Embryonic facial prominence (tissue), 1 donor: ENCODE measurements around the gene RBSN.
A peak's percentile ranks its signal among the peaks of the same experiment; 100 is the strongest.

Experiments
- DNase-seq: peaks from one replicate; pipeline ENCODE4 v3.0.0-alpha.2; 2016; ENCODE audit errors: extremely low spot score

The RBSN gene

GRCh38 chr3:15099364-15100098 is 583 bp upstream of the RBSN start:
- DNase-seq, result no peak

- no peak for DNase-seq
These were observed 1.1 kb downstream of the RBSN start for GRCh38 chr3:15097891-15098290.

- DNase-seq, result no peak
These were observed 2.9 kb downstream of the RBSN start for GRCh38 chr3:15096046-15096445.

DNA sequence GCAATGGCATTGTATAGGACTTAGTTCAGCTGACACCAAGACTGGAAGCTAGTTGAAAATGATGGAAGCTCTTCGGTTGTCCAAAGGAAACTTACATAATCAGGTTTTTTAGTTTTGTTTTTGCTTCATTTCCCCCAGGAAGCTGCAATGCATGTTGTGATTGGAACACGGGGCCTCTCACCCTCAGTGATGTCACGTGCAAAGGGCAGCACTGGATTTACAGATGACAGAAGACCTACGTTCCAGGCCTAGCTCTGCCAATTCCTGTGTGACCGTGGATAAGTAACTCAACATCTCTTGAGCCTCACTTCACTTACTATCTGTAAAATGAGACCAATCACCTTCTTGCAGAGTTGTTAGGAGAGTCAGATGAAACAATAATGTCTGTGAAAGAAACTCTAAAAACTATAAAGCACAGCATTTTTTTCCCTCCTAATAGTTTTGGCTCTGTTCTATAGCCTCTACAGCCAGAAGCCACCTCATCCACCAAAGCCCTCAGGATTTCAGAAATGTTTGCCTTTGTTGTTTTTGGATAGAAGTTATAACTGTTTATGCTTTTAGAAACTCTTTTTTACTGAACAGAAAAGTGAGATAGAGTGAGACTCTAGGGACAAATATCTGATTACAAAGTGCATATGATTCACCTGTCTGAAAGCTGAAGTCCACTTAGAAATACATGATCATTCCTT is 4.6 kb downstream of the RBSN start:
- DNase-seq, result no peak

- no peak for DNase-seq
These were observed 6.3 kb downstream of the RBSN start for GRCh38 chr3:15092686-15093085.

- no peak for DNase-seq
These were observed 7.4 kb downstream of the RBSN start for GRCh38 chr3:15091575-15091974.

GRCh38 chr3:15089201-15089600 is 9.7 kb downstream of the RBSN start:
- no peak for DNase-seq

- no peak for DNase-seq
These were observed 12.2 kb downstream of the RBSN start for GRCh38 chr3:15086699-15087098.

- no peak for DNase-seq
These were observed 12.7 kb downstream of the RBSN start for GRCh38 chr3:15086263-15086662.

DNA sequence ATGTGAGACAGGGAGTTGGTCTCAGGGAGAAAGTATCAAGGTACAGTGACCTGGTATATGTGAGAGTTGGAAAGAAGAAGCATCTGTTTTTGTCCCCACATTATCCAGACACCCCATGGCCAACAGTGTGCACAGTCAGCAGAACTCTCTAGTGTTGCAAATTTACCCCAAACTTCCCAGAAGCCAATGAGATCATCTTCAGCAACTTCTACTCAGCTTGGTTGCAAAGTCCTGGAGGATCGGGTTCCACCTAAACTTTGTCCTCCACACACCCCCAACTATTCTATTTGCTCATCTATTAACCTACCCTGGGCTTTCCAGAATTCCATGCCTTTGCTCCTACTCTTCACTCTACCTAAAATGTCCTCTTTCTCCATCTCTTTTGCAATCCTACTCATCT is 15.7 kb downstream of the RBSN start:
- DNase-seq, result no peak

GRCh38 chr3:15081960-15082664 is 16.8 kb downstream of the RBSN start:
- no peak for DNase-seq

DNA sequence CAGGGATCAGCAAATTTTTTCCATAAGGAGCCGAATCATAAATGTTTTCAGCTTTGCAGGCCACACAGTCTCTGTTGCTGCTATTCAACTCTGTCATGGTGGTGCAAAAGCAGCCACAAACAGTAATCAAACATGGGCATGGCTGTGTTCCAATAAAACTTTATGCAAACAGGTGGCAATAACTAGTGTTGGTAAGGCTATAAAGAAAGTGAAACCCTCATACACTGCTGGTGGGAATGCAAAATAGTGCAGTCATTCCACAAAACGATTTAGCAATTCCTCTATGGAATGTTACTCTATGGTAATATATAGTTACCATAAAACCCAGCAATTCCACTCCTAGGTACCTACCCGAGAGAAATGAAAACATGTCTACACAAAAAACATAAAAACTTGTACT is 19.9 kb downstream of the RBSN start:
- no peak for DNase-seq

- no peak for DNase-seq
These were observed 24.4 kb downstream of the RBSN start for GRCh38 chr3:15074500-15074899.

GRCh38 chr3:15071699-15072098 is 27.2 kb downstream of the RBSN start:
- DNase-seq, result no peak

DNA sequence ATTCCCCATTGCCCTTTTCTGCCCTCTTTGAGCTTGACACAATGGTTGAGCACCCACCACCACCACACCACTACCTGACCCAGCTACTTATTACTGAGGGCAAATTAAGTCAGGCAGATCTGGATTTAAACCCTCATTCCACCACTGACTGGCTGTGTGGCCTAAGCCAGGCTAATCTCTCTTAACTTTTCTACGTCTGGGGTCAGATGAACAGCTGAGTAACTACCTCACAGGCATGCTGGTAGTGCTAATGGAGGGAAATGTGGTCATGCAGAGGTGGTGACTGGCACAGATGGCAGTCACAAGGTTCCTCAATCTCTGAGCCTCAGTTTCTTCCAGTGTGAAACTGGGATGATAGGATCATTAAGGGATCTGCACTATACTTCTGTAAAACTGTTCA is 29.5 kb downstream of the RBSN start:
- DNase-seq, result no peak

DNA sequence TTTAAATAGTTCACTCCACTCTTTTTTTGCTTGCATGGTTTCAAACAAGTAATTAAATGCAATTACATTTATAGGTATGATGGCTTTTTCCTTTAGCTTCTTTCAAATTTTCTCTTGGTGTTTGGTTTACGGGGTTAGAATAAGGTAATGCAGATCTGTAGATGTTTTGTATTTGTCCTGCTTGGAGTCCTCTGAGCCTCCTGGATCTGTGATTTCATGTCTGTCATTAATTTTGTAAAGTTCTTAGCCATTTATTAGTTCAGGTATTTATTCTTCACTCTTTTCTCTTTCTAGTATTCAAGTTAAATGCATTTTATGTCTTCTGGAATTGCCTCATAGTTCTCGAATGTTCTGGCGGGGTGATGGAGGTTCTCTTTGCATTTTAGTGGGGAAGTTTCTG is 32.5 kb downstream of the RBSN start:
- no peak for DNase-seq

DNA sequence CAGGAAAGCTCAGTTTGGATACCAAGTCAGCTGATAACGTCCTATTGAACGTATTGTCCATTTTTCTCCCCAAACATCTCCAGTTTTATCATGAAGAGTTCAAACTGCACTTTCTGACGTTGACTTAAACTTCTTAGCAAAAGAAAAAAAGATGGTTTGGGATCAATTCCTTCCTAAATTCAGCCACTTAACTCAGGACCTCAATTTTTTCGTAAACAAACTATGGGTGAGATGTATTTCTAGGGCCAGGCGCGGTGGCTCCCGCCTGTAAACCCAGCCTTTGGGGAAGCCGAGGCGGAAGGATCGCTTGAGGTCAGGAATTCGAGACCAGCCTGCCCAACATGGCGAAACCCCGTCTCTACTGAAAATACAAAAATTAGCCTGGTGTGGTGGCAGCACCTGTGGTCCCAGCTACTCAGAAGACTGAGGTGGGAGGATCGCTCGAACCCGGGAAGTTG is 33.4 kb downstream of the RBSN start:
- DNase-seq, result no peak

DNA sequence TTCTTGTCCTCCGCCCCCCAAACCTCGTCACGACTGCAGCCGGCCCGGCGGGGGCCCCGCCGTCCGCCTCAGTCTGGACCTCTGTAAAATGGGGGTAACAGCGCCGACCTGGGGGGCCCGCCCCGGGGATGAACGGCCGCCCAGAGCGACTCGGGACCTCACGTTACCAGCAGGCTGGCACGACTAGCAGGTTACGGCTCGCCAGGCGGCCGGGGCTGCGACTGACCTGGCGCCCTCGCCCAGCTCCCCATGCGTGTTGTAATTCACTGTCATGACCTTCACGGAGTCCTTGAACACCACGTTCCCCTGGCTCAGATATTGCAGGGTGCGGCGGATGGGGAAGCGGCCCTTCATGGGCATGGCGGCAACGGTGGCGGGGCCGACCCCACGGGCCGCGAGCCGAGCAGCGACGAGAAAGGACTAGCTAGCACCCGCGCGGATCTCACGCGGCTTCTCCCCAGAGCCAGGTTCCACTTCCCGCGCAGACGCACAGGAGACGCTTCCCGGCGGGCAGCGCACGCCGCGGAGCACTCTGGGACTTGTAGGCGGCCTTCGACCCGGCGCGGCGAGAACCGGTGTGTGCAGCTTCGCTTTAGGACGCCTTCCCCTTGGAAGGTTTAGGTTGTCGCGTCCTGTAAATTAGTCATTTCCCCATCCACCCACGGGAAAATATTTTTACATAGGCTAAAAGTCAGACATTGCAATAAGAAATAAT is 34.0 kb downstream of the RBSN start, which contains the start of gene MRPS25:
MRPS25 (minus strand) TSS at position 481 of the 715 bp plus-strand sequence; CDS start at position 360, 121 bp downstream.
- DNase-seq, result peak; percentile 83

GRCh38 chr3:15064299-15064834 is 34.6 kb downstream of the RBSN start:
- no peak for DNase-seq

DNA sequence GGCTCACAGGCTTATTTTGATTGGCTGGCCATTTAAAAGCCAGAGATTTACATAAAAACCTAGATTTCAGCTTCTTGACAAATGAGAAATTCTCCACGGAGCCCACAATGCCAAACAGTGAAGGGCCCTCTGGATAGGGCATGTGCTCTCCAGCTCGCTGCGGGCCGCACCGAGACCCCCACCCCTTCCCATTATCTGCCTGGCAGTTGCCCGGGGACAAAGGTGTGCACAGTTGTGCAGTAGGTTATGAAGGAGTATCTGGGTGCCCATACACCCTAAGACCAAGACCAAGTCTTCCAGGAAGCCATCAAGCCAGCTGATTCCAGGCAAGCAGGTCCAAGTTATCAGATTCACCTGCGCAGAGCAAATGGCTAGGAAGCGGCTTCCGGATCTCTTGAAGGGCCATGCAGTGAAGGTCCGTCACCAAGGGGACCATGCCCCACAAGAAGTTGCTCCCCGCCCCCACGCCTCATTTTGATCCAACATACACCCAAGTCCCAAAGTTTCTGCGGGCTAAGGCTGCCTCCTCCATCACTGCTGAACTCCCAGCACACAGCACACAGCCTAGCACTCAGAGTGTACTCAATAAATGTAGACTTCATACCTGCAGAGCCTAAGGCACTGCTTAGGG is 35.2 kb downstream of the RBSN start:
- no peak for DNase-seq

GRCh38 chr3:15063238-15063637 is 35.7 kb downstream of the RBSN start:
- no peak for DNase-seq
